ENCODE data around the gene ZNF280B.
"Not testable (repeated sequence)": the region's sequence is repeated elsewhere in the genome, so short reads cannot be mapped to it uniquely, and the experiment has no call there.

ZNF280B gene

GRCh38 chr22:22521631-22522030 is 13.1 kb upstream of the ZNF280B start:
- Histone ChIP-seq H3K36me3 (ENCODE audit: control insufficient read depth in 1 of 2, insufficient read depth in 2 of 2, low read length in 2 of 2) (no peaks in the 10 kb centered on the region), H3K4me1 (ENCODE audit: control insufficient read depth in 1 of 2, insufficient read depth in 2 of 2, low read length in 2 of 2) (no peaks in the 10 kb centered on the region), H3K27ac (ENCODE audit: low read depth, low read length) (no peak overlapping the region), H3K9ac (ENCODE audit: low read depth in 1 of 2, low read length in 2 of 2) (no peak overlapping the region), H3K4me3 (ENCODE audit: low read depth in 1 of 2, low read length in 2 of 2) (no peak overlapping the region), H3K27me3 (ENCODE audit: control insufficient read depth in 1 of 2, insufficient read depth in 2 of 2, low read length in 2 of 2) (no peaks in the 10 kb centered on the region), H3K9me3 (ENCODE audit: control insufficient read depth in 1 of 2, low read length in 2 of 2) (no peaks in the 10 kb centered on the region)

GRCh38 chr22:22520667-22521602 is 12.4 kb upstream of the ZNF280B start:
- Histone ChIP-seq H3K36me3 (ENCODE audit: control insufficient read depth in 1 of 2, insufficient read depth in 2 of 2, low read length in 2 of 2) (no peaks in the 10 kb centered on the region), H3K27me3 (ENCODE audit: control insufficient read depth in 1 of 2, insufficient read depth in 2 of 2, low read length in 2 of 2) (no peaks in the 10 kb centered on the region), H3K4me1 (ENCODE audit: control insufficient read depth in 1 of 2, insufficient read depth in 2 of 2, low read length in 2 of 2) (no peaks in the 10 kb centered on the region), H3K4me3 (ENCODE audit: low read depth in 1 of 2, low read length in 2 of 2) (no peak overlapping the region), H3K9ac (ENCODE audit: low read depth in 1 of 2, low read length in 2 of 2) (no peak overlapping the region), H3K27ac (ENCODE audit: low read depth, low read length) (no peak overlapping the region), H3K9me3 (ENCODE audit: control insufficient read depth in 1 of 2, low read length in 2 of 2) (no peaks in the 10 kb centered on the region)

DNA sequence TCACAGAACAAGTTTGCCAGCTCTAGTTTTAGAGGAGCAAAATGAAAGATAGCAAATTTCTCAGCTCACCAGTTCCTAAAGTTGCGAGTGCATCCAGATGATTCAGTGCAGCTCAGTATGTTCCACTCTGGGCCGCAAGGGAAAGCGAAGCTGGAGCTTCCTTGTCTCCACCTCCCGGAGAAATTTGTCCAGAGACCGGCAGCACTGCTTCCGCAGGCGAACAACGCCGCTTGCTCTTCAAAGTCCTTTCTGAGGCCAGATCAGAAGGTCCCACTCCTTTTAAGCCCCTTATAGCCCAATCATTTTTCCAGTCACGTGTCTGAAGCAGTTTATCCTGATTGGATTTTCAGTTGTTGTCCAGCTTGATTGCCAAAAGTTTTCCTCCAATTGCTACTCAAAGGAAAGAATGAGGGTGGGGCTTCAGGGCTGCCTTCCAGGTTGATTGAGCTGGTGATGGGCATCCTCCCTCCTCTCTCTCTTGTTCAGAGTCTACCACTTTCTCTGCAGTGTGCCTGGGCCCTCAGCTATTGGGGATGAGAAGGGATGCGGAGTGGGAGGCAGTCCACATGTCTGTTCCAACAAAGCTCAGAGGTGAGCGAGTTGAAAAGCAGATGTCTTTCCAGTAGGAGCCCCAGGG is 11.6 kb upstream of the ZNF280B start, which contains the start of gene ZNF280A:
Gene ZNF280A (minus strand): TSS at position 251 of the 637 bp plus-strand sequence. CDS start 4,640 bp downstream, outside the sequence.
- Histone ChIP-seq H3K27ac (ENCODE audit: low read depth, low read length) (no peak within 1 kb of the TSS), H3K9ac (ENCODE audit: low read depth in 1 of 2, low read length in 2 of 2) (no peak within 1 kb of the TSS), H3K4me1 (ENCODE audit: control insufficient read depth in 1 of 2, insufficient read depth in 2 of 2, low read length in 2 of 2) (no peaks in the 10 kb centered on the region)

GRCh38 chr22:22519591-22519990 is 11.0 kb upstream of the ZNF280B start:
- Histone ChIP-seq H3K4me3 (ENCODE audit: low read depth in 1 of 2, low read length in 2 of 2) (no peak overlapping the region), H3K27me3 (ENCODE audit: control insufficient read depth in 1 of 2, insufficient read depth in 2 of 2, low read length in 2 of 2) (peaks cover 0 to under 1% of the 10 kb centered on the region in 2 donors), H3K9ac (ENCODE audit: low read depth in 1 of 2, low read length in 2 of 2) (no peak overlapping the region)

More for the DNA sequence above, 11.6 kb upstream of the ZNF280B start, which contains the start of gene ZNF280A:
- Histone ChIP-seq H3K9me3 (ENCODE audit: control insufficient read depth in 1 of 2, low read length in 2 of 2) (no peaks in the 10 kb centered on the region), H3K27me3 (ENCODE audit: control insufficient read depth in 1 of 2, insufficient read depth in 2 of 2, low read length in 2 of 2) (no peaks in the 10 kb centered on the region), H3K36me3 (ENCODE audit: control insufficient read depth in 1 of 2, insufficient read depth in 2 of 2, low read length in 2 of 2) (no peaks in the 10 kb centered on the region), H3K4me3 (ENCODE audit: low read depth in 1 of 2, low read length in 2 of 2) (no peak within 1 kb of the TSS)

DNA sequence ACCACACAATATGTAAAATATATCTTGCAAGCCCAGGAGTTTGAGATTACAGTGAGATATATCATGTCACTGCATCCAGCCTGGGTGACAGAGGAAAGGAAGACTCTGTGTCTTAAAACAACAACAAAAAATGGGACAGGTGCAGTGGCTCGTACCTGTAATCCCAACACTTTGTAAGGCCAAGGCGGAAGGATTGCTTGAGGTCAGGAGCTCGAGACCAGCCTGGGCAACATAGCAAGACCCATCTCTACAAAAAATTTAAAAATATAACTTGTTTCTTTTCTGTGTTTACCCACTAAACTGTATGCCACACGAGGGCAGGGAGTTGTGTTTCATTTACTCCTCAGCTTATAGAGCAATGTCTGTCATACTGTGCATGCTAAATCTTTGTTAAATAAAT is 8.4 kb upstream of the ZNF280B start:
- H3K9me3 ChIP-seq (ENCODE audit: control insufficient read depth in 1 of 2, low read length in 2 of 2): no peaks in the 10 kb centered on the region

More at GRCh38 chr22:22519591-22519990, 11.0 kb upstream of the ZNF280B start:
- Histone ChIP-seq H3K9me3 (ENCODE audit: control insufficient read depth in 1 of 2, low read length in 2 of 2) (no peaks in the 10 kb centered on the region), H3K27ac (ENCODE audit: low read depth, low read length) (no peak overlapping the region), H3K4me1 (ENCODE audit: control insufficient read depth in 1 of 2, insufficient read depth in 2 of 2, low read length in 2 of 2) (no peaks in the 10 kb centered on the region), H3K36me3 (ENCODE audit: control insufficient read depth in 1 of 2, insufficient read depth in 2 of 2, low read length in 2 of 2) (no peaks in the 10 kb centered on the region)

DNA sequence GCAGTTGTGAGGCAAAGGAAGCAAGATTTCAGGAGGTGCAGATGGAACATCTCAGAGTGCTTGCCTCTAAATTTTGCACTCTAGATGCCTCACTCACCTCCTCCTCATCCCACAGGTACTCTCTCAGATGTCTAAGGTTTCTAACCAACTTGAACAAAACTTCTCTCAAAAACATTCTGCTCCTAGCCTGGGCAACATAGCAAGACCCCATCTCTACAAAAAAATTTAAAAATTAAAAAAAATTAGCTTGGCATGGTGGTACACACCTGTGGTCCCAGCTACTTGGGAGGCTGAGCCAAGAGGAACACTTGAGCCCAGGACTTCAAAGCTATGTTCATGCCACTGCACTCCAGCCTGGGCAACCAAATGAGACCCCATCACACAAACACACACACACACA is 7.3 kb upstream of the ZNF280B start:
- H3K9me3 ChIP-seq (ENCODE audit: control insufficient read depth in 1 of 2, low read length in 2 of 2): no peaks in the 10 kb centered on the region
- no peak overlapping the region for H3K4me3 ChIP-seq (ENCODE audit: low read depth in 1 of 2, low read length in 2 of 2)
- no peaks in the 10 kb centered on the region for H3K4me1 ChIP-seq (ENCODE audit: control insufficient read depth in 1 of 2, insufficient read depth in 2 of 2, low read length in 2 of 2)
- peaks cover 0 to 3% of the 10 kb centered on the region in 2 donors for H3K27me3 ChIP-seq (ENCODE audit: control insufficient read depth in 1 of 2, insufficient read depth in 2 of 2, low read length in 2 of 2)
- no peak overlapping the region for H3K9ac ChIP-seq (ENCODE audit: low read depth in 1 of 2, low read length in 2 of 2)
- H3K27ac ChIP-seq (ENCODE audit: low read depth, low read length): no peak overlapping the region
- no peaks in the 10 kb centered on the region for H3K36me3 ChIP-seq (ENCODE audit: control insufficient read depth in 1 of 2, insufficient read depth in 2 of 2, low read length in 2 of 2)

More for the DNA sequence above, 8.4 kb upstream of the ZNF280B start:
- no peak overlapping the region for H3K4me3 ChIP-seq (ENCODE audit: low read depth in 1 of 2, low read length in 2 of 2)
- no peaks in the 10 kb centered on the region for H3K36me3 ChIP-seq (ENCODE audit: control insufficient read depth in 1 of 2, insufficient read depth in 2 of 2, low read length in 2 of 2)
- H3K27ac ChIP-seq (ENCODE audit: low read depth, low read length): no peak overlapping the region
- peaks cover 0 to 3% of the 10 kb centered on the region in 2 donors for H3K27me3 ChIP-seq (ENCODE audit: control insufficient read depth in 1 of 2, insufficient read depth in 2 of 2, low read length in 2 of 2)
- H3K9ac ChIP-seq (ENCODE audit: low read depth in 1 of 2, low read length in 2 of 2): no peak overlapping the region
- H3K4me1 ChIP-seq (ENCODE audit: control insufficient read depth in 1 of 2, insufficient read depth in 2 of 2, low read length in 2 of 2): no peaks in the 10 kb centered on the region

- not testable (repeated sequence) for H3K27me3 ChIP-seq (ENCODE audit: control insufficient read depth in 1 of 2, insufficient read depth in 2 of 2, low read length in 2 of 2); H3K4me1 ChIP-seq (ENCODE audit: control insufficient read depth in 1 of 2, insufficient read depth in 2 of 2, low read length in 2 of 2); H3K9ac ChIP-seq (ENCODE audit: low read depth in 1 of 2, low read length in 2 of 2); H3K36me3 ChIP-seq (ENCODE audit: control insufficient read depth in 1 of 2, insufficient read depth in 2 of 2, low read length in 2 of 2); H3K27ac ChIP-seq (ENCODE audit: low read depth, low read length); H3K4me3 ChIP-seq (ENCODE audit: low read depth in 1 of 2, low read length in 2 of 2); H3K9me3 ChIP-seq (ENCODE audit: control insufficient read depth in 1 of 2, low read length in 2 of 2)
Measured at GRCh38 chr22:22514431-22514830, 5.9 kb upstream of the ZNF280B start.

- Histone ChIP-seq H3K4me3 (ENCODE audit: low read depth in 1 of 2, low read length in 2 of 2) (no peak overlapping the region), H3K4me1 (ENCODE audit: control insufficient read depth in 1 of 2, insufficient read depth in 2 of 2, low read length in 2 of 2) (no peaks in the 10 kb centered on the region), H3K27ac (ENCODE audit: low read depth, low read length) (no peak overlapping the region), H3K27me3 (ENCODE audit: control insufficient read depth in 1 of 2, insufficient read depth in 2 of 2, low read length in 2 of 2) (peaks cover 0 to 3% of the 10 kb centered on the region in 2 donors), H3K9me3 (ENCODE audit: control insufficient read depth in 1 of 2, low read length in 2 of 2) (no peaks in the 10 kb centered on the region), H3K9ac (ENCODE audit: low read depth in 1 of 2, low read length in 2 of 2) (no peak overlapping the region), H3K36me3 (ENCODE audit: control insufficient read depth in 1 of 2, insufficient read depth in 2 of 2, low read length in 2 of 2) (no peaks in the 10 kb centered on the region)
Measured at GRCh38 chr22:22513619-22514018, 5.1 kb upstream of the ZNF280B start.

DNA sequence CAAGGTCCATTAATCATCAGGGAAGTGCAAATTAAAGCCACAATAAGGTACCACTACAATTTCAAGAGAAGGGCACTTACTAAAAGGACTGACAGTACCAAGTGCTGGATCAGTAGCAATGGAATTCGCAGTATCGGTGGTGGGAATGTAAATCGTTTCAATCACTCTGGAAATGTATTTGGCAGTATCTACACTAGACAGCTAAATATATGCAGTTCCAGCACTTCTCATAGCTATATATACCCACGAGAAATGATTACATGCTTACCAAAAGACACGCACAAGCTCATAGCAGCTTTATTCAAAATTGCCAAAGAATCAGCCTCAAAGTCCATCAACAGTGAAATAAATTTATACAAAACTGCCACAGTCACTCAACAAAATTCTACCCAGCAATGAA is 4.4 kb upstream of the ZNF280B start:
- H3K27ac ChIP-seq (ENCODE audit: low read depth, low read length): no peak overlapping the region
- H3K36me3 ChIP-seq (ENCODE audit: control insufficient read depth in 1 of 2, insufficient read depth in 2 of 2, low read length in 2 of 2): no peaks in the 10 kb centered on the region
- peaks cover 0 to 3% of the 10 kb centered on the region in 2 donors for H3K27me3 ChIP-seq (ENCODE audit: control insufficient read depth in 1 of 2, insufficient read depth in 2 of 2, low read length in 2 of 2)
- no peaks in the 10 kb centered on the region for H3K9me3 ChIP-seq (ENCODE audit: control insufficient read depth in 1 of 2, low read length in 2 of 2)
- no peak overlapping the region for H3K9ac ChIP-seq (ENCODE audit: low read depth in 1 of 2, low read length in 2 of 2)
- H3K4me3 ChIP-seq (ENCODE audit: low read depth in 1 of 2, low read length in 2 of 2): no peak overlapping the region
- H3K4me1 ChIP-seq (ENCODE audit: control insufficient read depth in 1 of 2, insufficient read depth in 2 of 2, low read length in 2 of 2): peaks cover 1% of the 10 kb centered on the region in 2 donors

- H3K9ac ChIP-seq (ENCODE audit: low read depth in 1 of 2, low read length in 2 of 2); H3K9me3 ChIP-seq (ENCODE audit: control insufficient read depth in 1 of 2, low read length in 2 of 2); H3K4me3 ChIP-seq (ENCODE audit: low read depth in 1 of 2, low read length in 2 of 2); H3K27ac ChIP-seq (ENCODE audit: low read depth, low read length); H3K36me3 ChIP-seq (ENCODE audit: control insufficient read depth in 1 of 2, insufficient read depth in 2 of 2, low read length in 2 of 2); H3K27me3 ChIP-seq (ENCODE audit: control insufficient read depth in 1 of 2, insufficient read depth in 2 of 2, low read length in 2 of 2); H3K4me1 ChIP-seq (ENCODE audit: control insufficient read depth in 1 of 2, insufficient read depth in 2 of 2, low read length in 2 of 2): not testable (repeated sequence)
Measured at GRCh38 chr22:22510833-22511232, 2.3 kb upstream of the ZNF280B start.
